ENCODE measurements around the gene SPRYD7. TPM values are rescaled to one million over a fixed set of nuclear protein-coding genes. Genes with fewer than 3 reads are reported as not detected.

SPRYD7 gene
- total and polyA plus RNA-seq, 2 of the 13 experiments (the other 11 are each of a cell fraction or from before 2014, with no cell fraction given), result 2.7 to 5.9 TPM

- TF ChIP-seq ZBTB44 (CRISPR knock-in tag; IDR thresholded peaks at IDR 0.05), result no peak
- TF ChIP-seq SMC3 (IDR thresholded peaks at IDR 0.05; ENCODE audit: low read length), result no peak
- no peak for TF ChIP-seq ATF7-NPFF (CRISPR knock-in tag; IDR thresholded peaks at IDR 0.05; ENCODE audit: low read depth)
- TF ChIP-seq MTA3 (CRISPR knock-in tag; IDR thresholded peaks at IDR 0.05), result no peak
Observed at GRCh38 chr13:49904729-49905456, 31.2 kb downstream of the SPRYD7 start (continued).

- H3K79me2 ChIP-seq (ENCODE audit: insufficient read depth, low read length), result no peaks in the 10 kb centered on the region
- no peak for TF ChIP-seq LRRFIP1 (CRISPR knock-in tag; conservative IDR thresholded peaks at IDR 0.05)
- no peak for TF ChIP-seq ZKSCAN5 (CRISPR knock-in tag; IDR thresholded peaks at IDR 0.05)
- no peak for TF ChIP-seq ZBTB20 (CRISPR knock-in tag; IDR thresholded peaks at IDR 0.05; ENCODE audit: borderline replicate concordance, low read depth)
- no peak for TF ChIP-seq ZNF546 (CRISPR knock-in tag; conservative IDR thresholded peaks at IDR 0.05)
- TF ChIP-seq ZNF335 (CRISPR knock-in tag; IDR thresholded peaks at IDR 0.05), result 0 out of 2 replicates have a peak, but pooled peaks have one; percentile 34
- no peak for TF ChIP-seq POLR2AphosphoS2 (IDR thresholded peaks at IDR 0.05; ENCODE audit: low read depth, low read length)
- no peak for TF ChIP-seq ZNF879 (CRISPR knock-in tag; IDR thresholded peaks at IDR 0.05)
- TF ChIP-seq ZFY (CRISPR knock-in tag; IDR thresholded peaks at IDR 0.05), result no peak
- TF ChIP-seq RFX5 (IDR thresholded peaks at IDR 0.05; ENCODE audit: low read depth, low read length), result no peak
- TF ChIP-seq ZNF362 (CRISPR knock-in tag; IDR thresholded peaks at IDR 0.05; ENCODE audit: borderline replicate concordance), result peak; percentile 70; the same call in 1 of the 2 replicates
- BruUV-seq (replicated peaks), result no TSS peak
- ChIA-PET POLR2A (no interaction called here), CTCF (ENCODE audit: low intra/inter-chr PET ratio, low total read pairs) (no interaction called here)
- no peaks in the 10 kb centered on the region for H4K20me1 ChIP-seq (ENCODE audit: insufficient read depth, low read length)
- no peak overlapping the region; a peak in 1 of 6 replicates for H3K4me3 ChIP-seq (replicated peaks in 1 of 3; ENCODE audit: insufficient read depth in 1 of 3, low read depth in 2 of 3, low read length in 3 of 3)
- no peaks in the 10 kb centered on the region for H3K36me3 ChIP-seq (replicated peaks in 1 of 2; ENCODE audit: control insufficient read depth in 1 of 2, insufficient read depth in 2 of 2, low read length in 2 of 2)
- no peak overlapping the region for H3K9ac ChIP-seq (ENCODE audit: insufficient read depth, low read depth, low read length)
- no peaks in the 10 kb centered on the region; a peak in 1 of 5 replicates for H3K27me3 ChIP-seq (ENCODE audit: control insufficient read depth in 1 of 2, insufficient read depth in 2 of 2, low read length in 2 of 2)
- H2AFZ ChIP-seq (ENCODE audit: low read length), result no peak overlapping the region
- in situ Hi-C loops (cut with HindIII; ENCODE audit: extremely low pct_ligation_motif_present, low pct_unique_long_range_greater_than_20kb) (no loop called here), intact Hi-C loops (cut with micrococcal nuclease; ENCODE audit: unreplicated experiment) (no loop called here)
- peaks cover 33% of the 10 kb centered on the region for H3K4me1 ChIP-seq (ENCODE audit: insufficient read depth, low read length)
- H3K9me3 ChIP-seq (ENCODE audit: low read length), result no peaks in the 10 kb centered on the region
- ATAC-seq (peak; percentile 78), FAIRE-seq (no peak), DNase-seq (ENCODE audit: low spot score) (peak; percentile 16)
- 10% methylated on average over 8 of the region's 8 CpGs for WGBS (ENCODE audit: low lambda C conversion rate)
- H3K27ac ChIP-seq (ENCODE audit: extremely low read length, insufficient read depth, low read length), result no peak overlapping the region
- H3K4me2 ChIP-seq (ENCODE audit: low read depth, low read length), result peak overlapping the region; percentile 55
Observed at GRCh38 chr13:49898792-49899191, 37.3 kb downstream of the SPRYD7 start.
